ENCODE results near the gene C13orf46. TPM values are rescaled to one million over a fixed set of nuclear protein-coding genes. Genes with fewer than 3 reads are reported as not detected.

Gene C13orf46
- total RNA-seq, 4 donors from 2014 or later, result 0.41 to 77.4 (median 1.1) TPM; not detected in 1

- peak overlapping the region; percentile 76 to 85 (median 82) for H3K27ac ChIP-seq
- TF ChIP-seq CTCF (IDR thresholded peaks at IDR 0.05), result no peak
- no peak for TF ChIP-seq POLR2AphosphoS5 (IDR thresholded peaks at IDR 0.05)
- TF ChIP-seq POLR2A (IDR thresholded peaks at IDR 0.05), result no peak
- TF ChIP-seq EP300 (IDR thresholded peaks at IDR 0.05; ENCODE audit: low read depth), result no peak
- no peak for DNase-seq
- no peaks in the 10 kb centered on the region for H3K36me3 ChIP-seq
- intact Hi-C loops (cut with DNase I; ENCODE audit: low total_unique reads) (no loop called here), in situ Hi-C loops (cut with MboI; ENCODE audit: low pct_ligation_motif_present in 1 of 4, low pct_unique_long_range_greater_than_20kb in 1 of 4, low sequenced_read_pairs in 3 of 4) (loop anchor here in 1 of 4 donors (10.0 kb wide), 1 partner anchor 155 kb away; no protein-coding TSS in a partner anchor)
- H3K9me3 ChIP-seq, result no peaks in the 10 kb centered on the region
- H3K4me3 ChIP-seq, result no peak overlapping the region
- no peaks in the 10 kb centered on the region for H3K27me3 ChIP-seq
- WGBS, 2 donors (ENCODE audit: low coverage in 1 of 2), result 92 to 96% methylated on average over 5 to 25 of the region's 25 CpGs
- H3K4me1 ChIP-seq, result peaks cover 17 to 22% (median 20%) of the 10 kb centered on the region in 4 donors
These were observed 4.4 kb downstream of the C13orf46 start for GRCh38 chr13:113969311-113969972.

GRCh38 chr13:113968463-113969310, 5.2 kb downstream of the C13orf46 start:
- in situ Hi-C loops (cut with MboI; ENCODE audit: low pct_ligation_motif_present in 1 of 4, low pct_unique_long_range_greater_than_20kb in 1 of 4, low sequenced_read_pairs in 3 of 4) (loop anchor here in 1 of 4 donors (10.0 kb wide), 1 partner anchor 156 kb away; no protein-coding TSS in a partner anchor), intact Hi-C loops (cut with DNase I; ENCODE audit: low total_unique reads) (no loop called here)
- H3K9me3 ChIP-seq, result no peaks in the 10 kb centered on the region
- no peak for TF ChIP-seq POLR2A (IDR thresholded peaks at IDR 0.05)
- no peak for TF ChIP-seq POLR2AphosphoS5 (IDR thresholded peaks at IDR 0.05)
- no peak for TF ChIP-seq EP300 (IDR thresholded peaks at IDR 0.05; ENCODE audit: low read depth)
- no peak for TF ChIP-seq CTCF (IDR thresholded peaks at IDR 0.05)
- H3K27me3 ChIP-seq, result no peaks in the 10 kb centered on the region
- no peak for DNase-seq
- H3K36me3 ChIP-seq, result no peaks in the 10 kb centered on the region
- 94% methylated on average over 16 of the region's 17 CpGs; no CpG with 5 or more reads in 1 of the 2 donors for WGBS, 2 donors (ENCODE audit: low coverage in 1 of 2)
- peaks cover 17 to 22% (median 20%) of the 10 kb centered on the region in 4 donors for H3K4me1 ChIP-seq
- no peak overlapping the region for H3K4me3 ChIP-seq
- H3K27ac ChIP-seq, result no peak overlapping the region

- intact Hi-C loops (cut with DNase I; ENCODE audit: low total_unique reads), result no loop called here
- H3K27me3 ChIP-seq, result no peaks in the 10 kb centered on the region
- H3K4me1 ChIP-seq, result peaks cover 17 to 22% (median 20%) of the 10 kb centered on the region in 4 donors
- DNase-seq, result no peak
- no peak overlapping the region for H3K27ac ChIP-seq
- no peaks in the 10 kb centered on the region for H3K36me3 ChIP-seq
- no peaks in the 10 kb centered on the region for H3K9me3 ChIP-seq
- 87% methylated on average over 20 of the region's 20 CpGs; no CpG with 5 or more reads in 1 of the 2 donors for WGBS, 2 donors (ENCODE audit: low coverage in 1 of 2)
- in situ Hi-C loops (cut with MboI; ENCODE audit: low pct_ligation_motif_present in 1 of 4, low pct_unique_long_range_greater_than_20kb in 1 of 4, low sequenced_read_pairs in 3 of 4), result loop anchor here in 1 of 4 donors (10.0 kb wide), 1 partner anchor 157 kb away; no protein-coding TSS in a partner anchor
- TF ChIP-seq CTCF (IDR thresholded peaks at IDR 0.05), result no peak
- TF ChIP-seq POLR2AphosphoS5 (IDR thresholded peaks at IDR 0.05), result no peak
- TF ChIP-seq POLR2A (IDR thresholded peaks at IDR 0.05), result no peak
- no peak for TF ChIP-seq EP300 (IDR thresholded peaks at IDR 0.05; ENCODE audit: low read depth)
- no peak overlapping the region for H3K4me3 ChIP-seq
These were observed 6.0 kb downstream of the C13orf46 start for GRCh38 chr13:113967729-113968462.
